Neural cell (in vitro differentiated cells): ENCODE data around the gene SPOCD1. TPM values are rescaled to one million over a fixed set of nuclear protein-coding genes. Genes with fewer than 3 reads are reported as not detected.

Experiments
- H2AFZ ChIP-seq: fragments of 200-600, 300-800 bp; sonication (generic), shearing (Covaris generic); 2 replicates; pipeline ENCODE4 v1.6.0; 2014; ENCODE audit warnings: low read depth, mild to moderate bottlenecking, antibody characterized with exemption, low read length, moderate library complexity
- H3F3A ChIP-seq: fragments of 200-600 bp; shearing (Covaris generic); 2 replicates; pipeline ENCODE4 v1.6.1; 2016; ENCODE audit warnings: mild to moderate bottlenecking, moderate library complexity, mixed read lengths, antibody characterized with exemption, low read length; ENCODE audit not compliant: insufficient read depth, poor library complexity, severe bottlenecking
- H3K27ac ChIP-seq: fragments of 200-600, 300-800 bp; sonication (generic), shearing (Covaris generic); 2 replicates; pipeline ENCODE4 v1.5.1; 2014; ENCODE audit warnings: mild to moderate bottlenecking, low read length, moderate library complexity
- H3K27me3 ChIP-seq: fragments of 300-800, 200-600 bp; sonication (generic), shearing (Covaris generic); 2 replicates; pipeline ENCODE4 v1.6.0; 2014; ENCODE audit warnings: mild to moderate bottlenecking, low read depth, low read length, moderate library complexity; ENCODE audit not compliant: insufficient read depth
- H3K36me3 ChIP-seq: fragments of 300-800, 200-600 bp; sonication (generic), shearing (Covaris generic); 2 replicates; pipeline ENCODE4 v1.5.1; 2014; ENCODE audit warnings: mild to moderate bottlenecking, antibody characterized with exemption, low read length, moderate library complexity; ENCODE audit not compliant: insufficient read depth
- H3K4me2 ChIP-seq: fragments of 300-800, 200-600 bp; sonication (generic), shearing (Covaris generic); 2 replicates; pipeline ENCODE4 v1.6.0; 2014; ENCODE audit warnings: mild to moderate bottlenecking, low read length
- H3K4me3 ChIP-seq: fragments of 300-800, 200-600 bp; sonication (generic), shearing (Covaris generic); 2 replicates; pipeline ENCODE4 v1.5.1; 2014; ENCODE audit warnings: mild to moderate bottlenecking, low read length, moderate library complexity
- H3K79me2 ChIP-seq: fragments of 200-600 bp; shearing (Covaris generic); replicated peaks from 2 replicates; pipeline ENCODE4 v1.6.0; 2014; ENCODE audit warnings: mild to moderate bottlenecking, low read length, moderate library complexity; ENCODE audit not compliant: insufficient read depth
- H3K9ac ChIP-seq: fragments of 300-800, 200-600 bp; sonication (generic), shearing (Covaris generic); 2 replicates; pipeline ENCODE4 v1.6.1; 2016; ENCODE audit warnings: mild to moderate bottlenecking, low read length, mixed read lengths
- H3K9me2 ChIP-seq: fragments of 200-600 bp; shearing (Covaris generic); 2 replicates; pipeline ENCODE4 v1.6.1; 2016; ENCODE audit warnings: mild to moderate bottlenecking, low read length, mixed read lengths; ENCODE audit not compliant: insufficient read depth
- H3K9me3 ChIP-seq: fragments of 200-600, 300-800 bp; sonication (generic), shearing (Covaris generic); 2 replicates; pipeline ENCODE4 v1.6.1; 2016; ENCODE audit warnings: mild to moderate bottlenecking, mixed run types, low read length, moderate library complexity, mixed read lengths
- H4K20me1 ChIP-seq: fragments of 200-600 bp; shearing (Covaris generic); 2 replicates; pipeline ENCODE4 v1.6.1; 2016; ENCODE audit warnings: mild to moderate bottlenecking, mixed run types; ENCODE audit not compliant: insufficient read depth
- CTCF ChIP-seq: fragments of 450-650 bp; IDR thresholded peaks from 2 replicates; pipeline ENCODE4 v1.5.1; 2014; ENCODE audit warnings: antibody characterized with exemption, mild to moderate bottlenecking, moderate library complexity; ENCODE audit not compliant: poor library complexity, severe bottlenecking
- EP300 ChIP-seq: fragments of 450-650 bp; conservative IDR thresholded peaks from 2 replicates; pipeline ENCODE4 v1.6.1; 2014; ENCODE audit warnings: antibody characterized with exemption, mild to moderate bottlenecking, moderate library complexity; ENCODE audit not compliant: poor library complexity, severe bottlenecking
- EZH2 ChIP-seq: fragments of 200-600, 300-800 bp; shearing (Covaris generic), sonication (generic); IDR thresholded peaks from 2 replicates; pipeline ENCODE4 v1.6.1; 2014; ENCODE audit warnings: antibody characterized with exemption, low read length, borderline replicate concordance, mild to moderate bottlenecking; ENCODE audit not compliant: insufficient read depth, poor library complexity, severe bottlenecking
- MXI1 ChIP-seq: fragments of 450-650 bp; conservative IDR thresholded peaks from 2 replicates; pipeline ENCODE4 v1.6.1; 2014; ENCODE audit warnings: antibody characterized with exemption, mild to moderate bottlenecking; ENCODE audit not compliant: poor library complexity, severe bottlenecking
- POLR2AphosphoS5 ChIP-seq: IDR thresholded peaks from 2 replicates; pipeline ENCODE4 v1.6.1; 2012
- RAD21 ChIP-seq: fragments of 450-650 bp; conservative IDR thresholded peaks from 2 replicates; pipeline ENCODE4 v1.6.1; 2014; ENCODE audit warnings: antibody characterized with exemption, mild to moderate bottlenecking, moderate library complexity
- REST ChIP-seq: IDR thresholded peaks from 2 replicates; pipeline ENCODE4 v1.6.1; 2012; ENCODE audit warnings: borderline replicate concordance
- SMC3 ChIP-seq: fragments of 450-650 bp; conservative IDR thresholded peaks from 2 replicates; pipeline ENCODE4 v1.6.1; 2014; ENCODE audit warnings: antibody characterized with exemption, mild to moderate bottlenecking, moderate library complexity; ENCODE audit not compliant: poor library complexity
- TAF1 ChIP-seq: IDR thresholded peaks from 2 replicates; pipeline ENCODE4 v1.6.1; 2012; ENCODE audit warnings: low read depth
- polyA plus RNA-seq: library from polyadenylated mRNA; depleted of rRNA; stranded (reverse); fragments of >200 nt; gene quantifications from 2 replicates; pipeline ENCODE4 v1.2.3, GENCODE V29; 2014

The SPOCD1 gene
- polyA plus RNA-seq, 1 donor from 2014 or later: not detected

GRCh38 chr1:31765041-31765467 lies 50.8 kb downstream of the SPOCD1 start:
- no peaks in the 10 kb centered on the region for H3K9me2 ChIP-seq
- TF ChIP-seq RAD21 (peak; percentile 27), CTCF (peak; percentile 40), TAF1 (no peak), EP300 (no peak), POLR2AphosphoS5 (no peak), SMC3 (peak; percentile 38)
- H3K9me3 ChIP-seq: no peaks in the 10 kb centered on the region
- peaks cover under 1% of the 10 kb centered on the region for H4K20me1 ChIP-seq
- H3K27me3 ChIP-seq: no peaks in the 10 kb centered on the region
- peak overlapping the region; percentile 84 for H3K9ac ChIP-seq
- H3K79me2 ChIP-seq: peaks cover 10% of the 10 kb centered on the region
- H3K4me2 ChIP-seq: peak overlapping the region; percentile 97
- H3F3A ChIP-seq: no peaks in the 10 kb centered on the region
- H3K4me3 ChIP-seq: peak overlapping the region; percentile 81
- H2AFZ ChIP-seq: no peak overlapping the region
- no peaks in the 10 kb centered on the region for H3K36me3 ChIP-seq
- H3K27ac ChIP-seq: peak overlapping the region; percentile 59

GRCh38 chr1:31764312-31765040 lies 51.3 kb downstream of the SPOCD1 start, which contains the start of gene ADGRB2:
Gene ADGRB2 (minus strand): TSS chr1:31764340. CDS start chr1:31757221, 7,119 bp downstream.
- Histone ChIP-seq H2AFZ (no peak within 1 kb of the TSS), H3K36me3 (no peaks in the 10 kb centered on the region), H4K20me1 (peaks cover 4% of the 10 kb centered on the region), H3F3A (no peaks in the 10 kb centered on the region), H3K4me3 (peak within 1 kb of the TSS; percentile 90), H3K79me2 (peaks cover 16% of the 10 kb centered on the region), H3K27ac (peak within 1 kb of the TSS; percentile 59), H3K9me3 (no peaks in the 10 kb centered on the region), H3K4me2 (peak within 1 kb of the TSS; percentile 97), H3K9me2 (no peaks in the 10 kb centered on the region), H3K9ac (peak within 1 kb of the TSS; percentile 84), H3K27me3 (no peaks in the 10 kb centered on the region)
- TF ChIP-seq EZH2 (no peak), EP300 (peak; percentile 43), RAD21 (peak; percentile 44), SMC3 (peak; percentile 53), TAF1 (no peak), REST (no peak), MXI1 (peak; percentile 94), CTCF (peak; percentile 61), POLR2AphosphoS5 (peak; percentile 24)
